ENCODE data around the gene VAPA. TPM values are rescaled to one million over a fixed set of nuclear protein-coding genes. Genes with fewer than 3 reads are reported as not detected.
"Not testable (repeated sequence)": the region's sequence is repeated elsewhere in the genome, so short reads cannot be mapped to it uniquely, and the experiment has no call there.

Gene VAPA
- total RNA-seq, 3 donors from 2014 or later (not counting 1 experiment from before 2014, with no cell fraction given) = 175 to 186 (median 182) TPM

DNA sequence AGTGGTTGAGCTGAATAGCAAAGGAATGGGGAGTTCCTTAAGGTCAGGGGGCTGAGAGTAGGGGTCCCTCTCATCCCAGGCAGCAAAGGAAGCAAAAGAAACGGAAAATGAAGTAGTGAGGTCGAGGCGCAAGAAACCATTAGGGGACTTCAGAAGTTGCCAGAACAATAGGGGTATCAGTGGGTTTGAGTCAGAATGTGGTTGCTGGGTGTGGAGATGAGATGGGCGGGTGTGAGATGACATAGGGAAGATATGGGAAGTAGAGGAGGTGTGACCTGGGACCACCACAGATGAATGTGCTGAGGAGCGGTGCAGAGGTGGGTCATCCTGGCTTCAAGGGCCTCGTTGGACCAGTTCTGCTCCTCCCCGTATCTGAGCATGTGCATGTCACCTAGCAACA is 13.1 kb upstream of the VAPA start:
- Histone ChIP-seq H3K9me3 (ENCODE audit: control insufficient read depth, insufficient read depth, low read length) (no peaks in the 10 kb centered on the region), H3K4me1 (ENCODE audit: control insufficient read depth, insufficient read depth, low read length) (no peaks in the 10 kb centered on the region), H3K4me3 (ENCODE audit: low read length) (no peak overlapping the region), H3K27ac (ENCODE audit: low read length) (no peak overlapping the region), H3K36me3 (ENCODE audit: control insufficient read depth, insufficient read depth, low read length) (no peaks in the 10 kb centered on the region), H3K27me3 (ENCODE audit: control insufficient read depth, insufficient read depth, low read length) (no peaks in the 10 kb centered on the region)
- Mint-ChIP-seq H3K27ac (no peak overlapping the region), H3K36me3 (no peaks in the 10 kb centered on the region), H3K4me1 (no peaks in the 10 kb centered on the region), H3K27me3 (ENCODE audit: low read depth in 2 of 2) (peaks cover 4 to 6% of the 10 kb centered on the region in 2 donors), H3K9me3 (no peaks in the 10 kb centered on the region), H3K4me3 (no peak overlapping the region)
- ATAC-seq = no peak
- no peak for TF ChIP-seq CTCF (IDR thresholded peaks at IDR 0.05)
- WGBS (ENCODE audit: insufficient coverage) = 84% methylated on average over 7 of the region's 7 CpGs
- DNase-seq = no peak
- intact Hi-C loops (cut with micrococcal nuclease) = no loop called here

DNA sequence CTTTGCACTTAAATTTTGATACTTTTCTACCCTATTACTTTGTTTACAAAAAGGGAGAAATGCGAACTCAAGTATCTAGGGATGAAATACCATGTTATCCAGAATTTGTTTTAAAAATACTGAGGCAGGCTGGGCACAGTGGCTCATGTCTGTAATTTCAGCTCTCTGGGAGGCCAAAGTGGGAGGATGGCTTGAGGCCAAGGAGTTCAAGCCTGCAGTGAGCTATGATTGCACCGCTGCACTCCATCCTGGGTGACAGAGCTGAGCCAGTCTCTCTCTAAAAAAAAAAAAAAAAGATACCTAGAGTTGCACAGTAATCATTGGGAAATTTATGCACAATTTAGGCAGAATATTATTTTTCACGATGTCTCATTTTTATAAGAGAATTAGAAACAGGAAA is 12.4 kb upstream of the VAPA start:
- Histone ChIP-seq H3K4me1 (ENCODE audit: control insufficient read depth, insufficient read depth, low read length) (no peaks in the 10 kb centered on the region), H3K27ac (ENCODE audit: low read length) (no peak overlapping the region), H3K9me3 (ENCODE audit: control insufficient read depth, insufficient read depth, low read length) (no peaks in the 10 kb centered on the region), H3K36me3 (ENCODE audit: control insufficient read depth, insufficient read depth, low read length) (no peaks in the 10 kb centered on the region), H3K27me3 (ENCODE audit: control insufficient read depth, insufficient read depth, low read length) (no peaks in the 10 kb centered on the region), H3K4me3 (ENCODE audit: low read length) (no peak overlapping the region)
- no peak overlapping the region for H3K27ac Mint-ChIP-seq
- no peak overlapping the region for H3K4me3 Mint-ChIP-seq
- ATAC-seq = no peak
- DNase-seq = no peak
- H3K36me3 Mint-ChIP-seq = no peaks in the 10 kb centered on the region
- whole genome bisulfite sequencing (ENCODE audit: insufficient coverage) = 100% methylated on average over 2 of the region's 3 CpGs
- H3K9me3 Mint-ChIP-seq = no peaks in the 10 kb centered on the region
- TF ChIP-seq CTCF (IDR thresholded peaks at IDR 0.05) = no peak
- H3K27me3 Mint-ChIP-seq (ENCODE audit: low read depth in 2 of 2) = peaks cover 8 to 10% of the 10 kb centered on the region in 2 donors
- no peaks in the 10 kb centered on the region for H3K4me1 Mint-ChIP-seq
- intact Hi-C loops (cut with micrococcal nuclease) = no loop called here

DNA sequence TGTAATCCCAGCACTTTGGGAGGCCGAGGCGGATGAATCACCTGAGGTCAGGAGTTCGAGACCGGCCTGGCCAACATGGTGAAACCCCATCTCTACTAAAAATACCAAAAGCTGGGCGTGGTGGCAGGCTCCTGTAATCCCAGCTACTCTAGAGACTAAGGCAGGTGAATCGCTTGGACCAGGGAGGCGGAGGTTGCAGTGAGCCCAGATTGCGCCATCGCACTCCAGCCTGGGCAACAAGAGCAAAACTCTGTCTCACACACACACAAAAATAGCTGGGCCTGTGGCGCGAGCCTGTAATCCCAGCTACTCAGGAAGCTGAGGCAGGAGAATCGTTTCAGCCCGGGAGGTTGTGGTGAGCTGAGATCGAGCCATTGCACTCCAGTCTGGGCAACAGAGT is 11.6 kb upstream of the VAPA start:
- H3K9me3 ChIP-seq (ENCODE audit: control insufficient read depth, insufficient read depth, low read length); ATAC-seq; H3K27me3 ChIP-seq (ENCODE audit: control insufficient read depth, insufficient read depth, low read length); H3K4me1 Mint-ChIP-seq; H3K36me3 ChIP-seq (ENCODE audit: control insufficient read depth, insufficient read depth, low read length); H3K4me3 Mint-ChIP-seq; H3K36me3 Mint-ChIP-seq; H3K27ac ChIP-seq (ENCODE audit: low read length); DNase-seq; H3K4me3 ChIP-seq (ENCODE audit: low read length); H3K4me1 ChIP-seq (ENCODE audit: control insufficient read depth, insufficient read depth, low read length); intact Hi-C loops (cut with micrococcal nuclease); H3K9me3 Mint-ChIP-seq; H3K27ac Mint-ChIP-seq: not testable (repeated sequence)
- 93% methylated on average over 11 of the region's 14 CpGs for WGBS (ENCODE audit: insufficient coverage)
- H3K27me3 Mint-ChIP-seq (ENCODE audit: low read depth in 2 of 2) = peaks cover 16 to 17% of the 10 kb centered on the region in 2 donors

- H3K27ac Mint-ChIP-seq = no peak overlapping the region
- peaks cover 21 to 22% of the 10 kb centered on the region in 2 donors for H3K27me3 Mint-ChIP-seq (ENCODE audit: low read depth in 2 of 2)
- WGBS (ENCODE audit: insufficient coverage) = 93% methylated on average over 10 of the region's 10 CpGs
- Histone ChIP-seq H3K4me3 (ENCODE audit: low read length) (no peak overlapping the region), H3K9me3 (ENCODE audit: control insufficient read depth, insufficient read depth, low read length) (no peaks in the 10 kb centered on the region), H3K4me1 (ENCODE audit: control insufficient read depth, insufficient read depth, low read length) (no peaks in the 10 kb centered on the region), H3K36me3 (ENCODE audit: control insufficient read depth, insufficient read depth, low read length) (no peaks in the 10 kb centered on the region), H3K27ac (ENCODE audit: low read length) (no peak overlapping the region), H3K27me3 (ENCODE audit: control insufficient read depth, insufficient read depth, low read length) (no peaks in the 10 kb centered on the region)
- H3K36me3 Mint-ChIP-seq = no peaks in the 10 kb centered on the region
- no peak for DNase-seq
- ATAC-seq = no peak
- intact Hi-C loops (cut with micrococcal nuclease) = no loop called here
- H3K4me1 Mint-ChIP-seq = no peaks in the 10 kb centered on the region
- no peaks in the 10 kb centered on the region for H3K9me3 Mint-ChIP-seq
- no peak for TF ChIP-seq CTCF (IDR thresholded peaks at IDR 0.05)
- no peak overlapping the region for H3K4me3 Mint-ChIP-seq
Observed at GRCh38 chr18:9902832-9903231, 11.0 kb upstream of the VAPA start.
